GM23248 (cell line): Measurements from ENCODE around the gene HOOK2. TPM values are rescaled to one million over a fixed set of nuclear protein-coding genes. Genes with fewer than 3 reads are reported as not detected.

Experiments
- DNase-seq: peaks from one replicate; pipeline ENCODE4 v3.0.0-alpha.2; 2015
- H2AFZ ChIP-seq: fragments of 200-600 bp; sonication (generic); 2 replicates; pipeline ENCODE4 v1.6.1; 2016; ENCODE audit warnings: antibody characterized with exemption
- H3F3A ChIP-seq: fragments of 200-600 bp; sonication (generic); 2 replicates; pipeline ENCODE4 v1.6.1; 2016; ENCODE audit warnings: mild to moderate bottlenecking, antibody characterized with exemption, mixed run types; ENCODE audit not compliant: insufficient read depth
- H3K27ac ChIP-seq: fragments of 200-600 bp; sonication (generic); 2 replicates; pipeline ENCODE4 v1.5.1; 2016; ENCODE audit warnings: mild to moderate bottlenecking
- H3K27me3 ChIP-seq: fragments of 200-600 bp; sonication (generic); replicated peaks from 2 replicates; pipeline ENCODE4 v1.6.1; 2016; ENCODE audit warnings: mild to moderate bottlenecking; ENCODE audit not compliant: insufficient read depth
- H3K36me3 ChIP-seq: fragments of 200-600 bp; sonication (generic); 2 replicates; pipeline ENCODE4 v1.6.1; 2016; ENCODE audit warnings: low read depth, mild to moderate bottlenecking
- H3K4me1 ChIP-seq: fragments of 200-600 bp; sonication (generic); 2 replicates; pipeline ENCODE4 v1.6.1; 2016; ENCODE audit warnings: mild to moderate bottlenecking; ENCODE audit not compliant: insufficient read depth
- H3K4me2 ChIP-seq: fragments of 200-600 bp; sonication (generic); one replicate; pipeline ENCODE4 v1.6.1; 2016; ENCODE audit warnings: mild to moderate bottlenecking; ENCODE audit not compliant: unreplicated experiment
- H3K4me3 ChIP-seq: fragments of 200-600 bp; sonication (generic); 2 replicates; pipeline ENCODE4 v1.5.1; 2016; ENCODE audit warnings: mild to moderate bottlenecking
- H3K79me2 ChIP-seq: fragments of 200-600 bp; sonication (generic); 2 replicates; pipeline ENCODE4 v1.6.1; 2016; ENCODE audit warnings: mild to moderate bottlenecking; ENCODE audit not compliant: insufficient read depth
- H3K9ac ChIP-seq: fragments of 200-600 bp; sonication (generic); 2 replicates; pipeline ENCODE4 v1.6.1; 2016; ENCODE audit warnings: mild to moderate bottlenecking
- H3K9me2 ChIP-seq: fragments of 200-600 bp; sonication (generic); 2 replicates; pipeline ENCODE4 v1.6.1; 2016; ENCODE audit warnings: mixed run types, mild to moderate bottlenecking, moderate library complexity; ENCODE audit not compliant: insufficient read depth
- H3K9me3 ChIP-seq: fragments of 200-600 bp; sonication (generic); one replicate; pipeline ENCODE4 v1.6.1; 2017; ENCODE audit warnings: low read depth
- H4K20me1 ChIP-seq: fragments of 200-600 bp; sonication (generic); 2 replicates; pipeline ENCODE4 v1.6.0; 2016; ENCODE audit not compliant: insufficient read depth
- EZH2 ChIP-seq: fragments of 200-600 bp; sonication (generic); IDR thresholded peaks from 2 replicates; pipeline ENCODE4 v1.6.1; 2018; ENCODE audit warnings: antibody characterized with exemption, mild to moderate bottlenecking; ENCODE audit not compliant: insufficient read depth, poor library complexity, severe bottlenecking
- EZH2phosphoT487 ChIP-seq: fragments of 200-600 bp; sonication (generic); IDR thresholded peaks from 2 replicates; pipeline ENCODE4 v1.6.1; 2018; ENCODE audit warnings: antibody characterized with exemption, moderate library complexity, mild to moderate bottlenecking, low read depth; ENCODE audit not compliant: insufficient read depth
- WGBS, 2 experiments: methylation state at CpG; one replicate each; pipeline ENCODE4 v1.1.6; 2015 to 2017; ENCODE audit warnings: low lambda C conversion rate in 2 of 2, low coverage in 1 of 2; ENCODE audit errors: missing lambda C conversion rate in 2 of 2; 5-methylcytosine and 5-hydroxymethylcytosine counted together
- in situ Hi-C: fragments of 300-500 bp; cut with MboI; formaldehyde crosslinking; loops from 2 replicates; pipeline ENCODE4 v1.15.0; 2020
- polyA plus RNA-seq: library from polyadenylated mRNA; unstranded; fragments of >200 nt; fragmentation: Nextera tagmentation; extraction: Ambion mirVana; gene quantifications from 2 replicates; pipeline ENCODE4 v1.2.1, GENCODE V29; 2016
- total RNA-seq: library from RNA; depleted of rRNA; stranded (reverse); fragments of >200 nt; shearing (Covaris generic); gene quantifications from 2 replicates; pipeline ENCODE4 v1.2.3, GENCODE V29; 2014

HOOK2 gene
- total and polyA plus RNA-seq, 2 experiments from 2014 or later: 11.8 to 17.1 TPM

DNA sequence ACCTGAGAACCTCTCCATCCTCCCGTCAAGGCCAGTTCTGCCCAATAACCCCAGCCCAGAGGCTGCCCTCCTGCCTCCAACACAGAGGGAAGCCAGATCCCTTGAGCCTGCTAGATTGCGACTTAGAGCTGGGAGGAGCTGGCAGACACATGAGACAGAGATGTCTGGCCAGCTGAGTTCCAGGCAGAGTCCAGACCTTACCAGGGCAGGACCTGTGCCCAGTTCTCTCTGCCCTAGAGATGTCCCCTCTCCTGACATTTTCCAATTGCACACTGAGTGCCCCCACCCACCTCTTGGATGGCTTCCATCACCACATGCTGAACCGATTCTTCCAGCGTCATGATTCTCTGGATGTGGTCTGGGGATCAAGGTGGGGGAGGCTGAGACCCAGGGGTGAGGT, 3.0 kb downstream of the HOOK2 start:
- H3K9ac ChIP-seq: no peak overlapping the region
- H4K20me1 ChIP-seq: no peaks in the 10 kb centered on the region
- no peaks in the 10 kb centered on the region for H3K9me3 ChIP-seq
- no peak overlapping the region for H3K4me2 ChIP-seq
- no peaks in the 10 kb centered on the region for H3K9me2 ChIP-seq
- peaks cover 6% of the 10 kb centered on the region; the same call in 1 of the 2 replicates for H3K4me1 ChIP-seq
- in situ Hi-C loops: no loop called here
- H3K27ac ChIP-seq: no peak overlapping the region
- H2AFZ ChIP-seq: no peak overlapping the region
- DNase-seq: no peak
- no peaks in the 10 kb centered on the region for H3K36me3 ChIP-seq
- H3K79me2 ChIP-seq: no peaks in the 10 kb centered on the region
- 32% methylated on average over 4 of the region's 4 CpGs for WGBS, 2 experiments
- H3K27me3 ChIP-seq: no peaks in the 10 kb centered on the region
- H3F3A ChIP-seq: peaks cover 14% of the 10 kb centered on the region; the same call in 1 of the 2 replicates
- TF ChIP-seq EZH2: no peak
- no peak for TF ChIP-seq EZH2phosphoT487
- H3K4me3 ChIP-seq: no peak overlapping the region

DNA sequence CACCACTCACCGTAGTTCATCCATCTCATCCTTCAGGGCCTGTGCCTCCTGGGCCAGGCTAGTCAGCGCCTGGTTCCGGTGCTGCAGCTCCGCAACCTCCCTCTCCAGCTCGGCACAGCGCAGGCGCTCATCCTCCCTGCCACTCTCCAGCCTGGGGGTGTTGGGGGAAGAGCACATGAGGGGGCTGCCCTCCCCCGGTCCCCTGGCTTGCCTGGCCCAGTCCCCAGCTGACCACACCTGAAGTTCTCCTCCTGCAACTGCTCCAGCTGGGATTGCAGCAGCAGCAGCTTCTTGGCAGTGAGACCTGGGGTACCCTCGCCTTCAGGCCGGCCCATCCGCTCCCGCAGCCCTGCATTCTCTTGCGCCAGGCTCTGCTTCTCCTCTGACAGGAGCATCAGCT, 4.4 kb downstream of the HOOK2 start:
- Histone ChIP-seq H3K4me3 (no peak overlapping the region), H3K9ac (no peak overlapping the region), H3K27ac (no peak overlapping the region), H4K20me1 (no peaks in the 10 kb centered on the region), H3K9me3 (no peaks in the 10 kb centered on the region), H3K36me3 (no peaks in the 10 kb centered on the region), H3K4me2 (no peak overlapping the region), H3K4me1 (peaks cover 6% of the 10 kb centered on the region; the same call in 1 of the 2 replicates), H2AFZ (no peak overlapping the region), H3K9me2 (no peaks in the 10 kb centered on the region), H3K79me2 (no peaks in the 10 kb centered on the region), H3F3A (peaks cover 14% of the 10 kb centered on the region; the same call in 1 of the 2 replicates), H3K27me3 (no peaks in the 10 kb centered on the region)
- in situ Hi-C loops: no loop called here
- no peak for DNase-seq
- WGBS, 2 experiments: 95 to 97% methylated on average over 12 to 13 of the region's 13 CpGs
- TF ChIP-seq EZH2phosphoT487 (no peak), EZH2 (no peak)

- WGBS, 2 experiments: 76 to 82% methylated on average over 22 to 37 of the region's 37 CpGs
- Histone ChIP-seq H4K20me1 (no peaks in the 10 kb centered on the region), H3K79me2 (no peaks in the 10 kb centered on the region), H3K4me3 (no peak overlapping the region), H3K4me1 (peaks cover 6% of the 10 kb centered on the region; the same call in 1 of the 2 replicates), H2AFZ (no peak overlapping the region), H3F3A (peaks cover 14% of the 10 kb centered on the region; the same call in 1 of the 2 replicates), H3K36me3 (no peaks in the 10 kb centered on the region), H3K9me2 (no peaks in the 10 kb centered on the region), H3K27ac (no peak overlapping the region), H3K9me3 (no peaks in the 10 kb centered on the region), H3K4me2 (no peak overlapping the region), H3K27me3 (no peaks in the 10 kb centered on the region), H3K9ac (no peak overlapping the region)
- TF ChIP-seq EZH2 (no peak), EZH2phosphoT487 (no peak)
- in situ Hi-C loops: no loop called here
- DNase-seq: no peak
Measured at GRCh38 chr19:12769689-12770088, 5.7 kb downstream of the HOOK2 start.

DNA sequence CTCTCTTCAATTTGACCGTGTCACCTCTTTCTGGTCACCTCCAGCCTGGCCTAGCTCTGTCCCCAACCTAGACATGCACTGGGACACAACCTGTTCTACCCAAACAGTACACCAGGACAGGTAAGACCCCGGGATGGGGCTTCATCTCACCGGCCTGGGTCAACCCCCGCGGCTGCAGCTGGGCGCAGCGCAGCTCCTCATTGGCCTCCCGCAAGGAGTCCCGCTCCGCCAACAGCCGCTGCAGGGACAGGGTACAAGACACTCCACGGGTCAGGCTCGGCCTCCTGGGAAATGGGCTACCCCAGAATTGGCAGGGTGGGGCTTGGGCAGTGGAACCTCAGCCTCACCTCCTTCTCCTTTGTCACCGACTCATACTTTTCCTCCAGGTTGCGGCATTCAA, 7.7 kb downstream of the HOOK2 start:
- in situ Hi-C loops: no loop called here
- H4K20me1 ChIP-seq: no peaks in the 10 kb centered on the region
- no peak for DNase-seq

GRCh38 chr19:12767150-12767549, 8.2 kb downstream of the HOOK2 start:
- Histone ChIP-seq H3F3A (no peaks in the 10 kb centered on the region), H3K9me2 (no peaks in the 10 kb centered on the region), H3K36me3 (no peaks in the 10 kb centered on the region), H4K20me1 (no peaks in the 10 kb centered on the region), H2AFZ (no peak overlapping the region), H3K27me3 (no peaks in the 10 kb centered on the region), H3K4me1 (no peaks in the 10 kb centered on the region), H3K4me2 (no peak overlapping the region), H3K9me3 (no peaks in the 10 kb centered on the region), H3K27ac (no peak overlapping the region), H3K9ac (no peak overlapping the region), H3K79me2 (no peaks in the 10 kb centered on the region), H3K4me3 (no peak overlapping the region)
- no peak for TF ChIP-seq EZH2phosphoT487
- no peak for TF ChIP-seq EZH2
- WGBS, 2 experiments: 81 to 88% methylated on average over 9 to 11 of the region's 11 CpGs
- no peak for DNase-seq
- in situ Hi-C loops: no loop called here

More for the DNA sequence above, 7.7 kb downstream of the HOOK2 start:
- no peak overlapping the region for H2AFZ ChIP-seq
- H3F3A ChIP-seq: no peaks in the 10 kb centered on the region
- no peak overlapping the region for H3K4me3 ChIP-seq
- no peaks in the 10 kb centered on the region for H3K4me1 ChIP-seq
- no peaks in the 10 kb centered on the region for H3K9me2 ChIP-seq
- H3K9me3 ChIP-seq: no peaks in the 10 kb centered on the region
- TF ChIP-seq EZH2phosphoT487 (no peak), EZH2 (no peak)
- no peak overlapping the region for H3K27ac ChIP-seq
- H3K79me2 ChIP-seq: no peaks in the 10 kb centered on the region
- H3K36me3 ChIP-seq: no peaks in the 10 kb centered on the region
- 91 to 93% methylated on average over 15 of the region's 15 CpGs for WGBS, 2 experiments
- H3K27me3 ChIP-seq: no peaks in the 10 kb centered on the region
- H3K9ac ChIP-seq: no peak overlapping the region
- H3K4me2 ChIP-seq: no peak overlapping the region
